Posterior vena cava (tissue), 2 donors: ENCODE results near the gene MAFB. TPM values are rescaled to one million over a fixed set of nuclear protein-coding genes. Genes with fewer than 3 reads are reported as not detected.

ENCODE experiments used
- DNase-seq: peaks from one replicate; pipeline ENCODE4 v3.0.0-alpha.2; 2020; ENCODE audit warnings: low spot score
- intact Hi-C, 2 donors: fragments of 100-400 bp; cut with DNase I; formaldehyde crosslinking; loops; one replicate each; pipeline versions ENCODE4 v1.14.1 to v1.14.2; 2022 to 2023
- total RNA-seq, 2 donors: library from RNA; stranded (reverse); fragmentation: NEBNext Ultra II Directional; extraction: Animal tissue kit (Norgen Biotek cat#: 25700); gene quantifications; one replicate each; pipeline ENCODE4 v1.2.1, GENCODE V29; 2021
- donor health status: DM: yes; HTN: yes; CAD: no.
- donor health status: DM: yes; HTN: yes; CAD: no.

The MAFB gene
- total RNA-seq, 2 donors from 2014 or later, result 34.7 to 54.0 TPM

DNA sequence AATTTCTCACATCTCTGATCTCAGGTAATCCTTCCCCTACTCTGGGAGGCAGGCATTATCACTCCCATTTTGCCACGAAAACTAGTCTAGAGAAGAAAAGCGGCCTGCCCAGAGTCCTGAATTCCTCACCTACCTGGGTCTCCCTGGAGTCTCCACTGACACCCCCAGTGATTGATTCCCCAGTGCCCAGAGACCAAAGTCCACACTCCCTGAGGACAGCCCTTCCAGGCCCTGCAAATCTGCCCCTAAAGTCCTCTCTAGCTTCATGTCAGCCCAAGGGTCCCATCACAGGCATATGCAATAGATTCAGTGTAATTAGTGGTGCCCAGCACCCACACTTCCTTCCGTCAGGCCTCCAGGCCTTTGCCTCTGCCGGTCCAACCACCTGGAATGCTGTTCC lies 47.2 kb downstream of the MAFB start:
- DNase-seq, result no peak
- intact Hi-C loops, result no loop called here

DNA sequence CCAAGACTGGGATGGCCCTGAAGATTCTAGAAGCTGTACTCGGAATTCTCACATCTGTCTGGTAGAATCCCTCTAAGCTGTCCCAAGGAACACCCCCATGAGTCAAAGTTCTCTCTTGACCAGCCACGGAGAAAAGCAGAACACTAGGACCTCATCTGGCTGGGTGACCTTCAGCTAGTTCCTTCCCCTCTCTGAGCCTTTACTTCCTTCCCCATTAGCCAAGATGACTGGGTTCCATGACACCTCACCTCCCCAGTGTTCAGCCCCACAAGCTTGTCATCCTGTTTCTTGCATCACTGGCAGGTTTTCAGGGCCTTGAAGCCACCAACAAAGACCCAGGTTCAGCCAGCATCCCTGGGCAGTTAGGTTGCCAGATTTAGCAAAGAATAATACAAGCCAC lies 47.8 kb downstream of the MAFB start:
- DNase-seq, result no peak
- intact Hi-C loops, result no loop called here

DNA sequence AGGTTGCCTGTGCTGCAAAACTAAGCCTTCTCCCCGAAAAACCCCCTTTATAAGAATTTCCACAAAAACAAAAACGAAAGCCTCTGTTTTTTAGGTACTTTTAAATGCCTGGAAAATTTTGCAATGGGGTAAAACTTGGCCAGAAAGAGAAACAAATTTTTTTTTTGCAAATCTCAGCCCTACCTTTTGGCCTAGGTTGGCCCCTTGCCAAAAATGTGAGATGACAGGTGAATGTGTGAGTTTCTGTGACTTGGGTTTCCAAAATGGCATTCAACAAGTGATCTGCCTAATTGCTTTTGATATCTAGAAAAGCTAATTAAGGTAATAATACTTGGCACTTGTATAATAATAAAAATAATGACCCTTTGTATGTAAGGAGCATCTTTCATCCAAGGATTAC lies 48.4 kb downstream of the MAFB start:
- intact Hi-C loops, result no loop called here
- no peak for DNase-seq

DNA sequence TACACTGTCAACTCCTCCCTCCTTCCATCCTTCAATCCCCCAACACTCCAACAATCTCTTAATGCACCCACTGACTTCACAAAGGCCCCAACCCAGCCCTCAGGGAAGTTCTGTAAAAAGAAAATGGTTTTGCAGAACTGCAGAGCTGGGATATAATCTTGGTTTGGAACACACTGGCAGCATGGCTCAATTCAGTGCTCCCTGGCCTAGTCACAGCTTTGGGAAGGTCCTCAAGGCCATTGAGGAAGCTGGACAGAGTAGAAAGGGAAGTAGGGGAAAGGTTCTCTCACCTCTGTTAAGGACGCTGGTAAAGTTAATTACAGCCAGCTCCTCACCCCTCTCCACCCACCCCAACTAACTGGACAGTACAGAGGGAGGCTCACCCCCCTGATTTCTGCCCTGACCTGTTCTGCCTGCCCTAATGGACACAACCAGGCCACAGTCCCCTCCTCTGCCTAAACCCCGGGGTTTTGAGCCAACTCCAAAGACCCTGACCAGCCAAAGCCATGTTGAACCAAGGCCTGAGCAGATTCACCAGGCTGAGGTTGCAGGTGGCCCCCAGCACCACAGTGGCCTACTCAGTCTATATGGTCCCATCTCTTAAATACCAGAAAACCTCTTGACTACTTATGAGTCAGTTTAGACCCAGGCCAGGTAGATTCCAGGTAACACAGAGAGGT lies 49.2 kb downstream of the MAFB start:
- DNase-seq, result no peak
- intact Hi-C loops, result loop anchor here in 1 of 2 donors (5.0 kb wide), 1 partner anchor 1508 kb away; no protein-coding TSS in a partner anchor

DNA sequence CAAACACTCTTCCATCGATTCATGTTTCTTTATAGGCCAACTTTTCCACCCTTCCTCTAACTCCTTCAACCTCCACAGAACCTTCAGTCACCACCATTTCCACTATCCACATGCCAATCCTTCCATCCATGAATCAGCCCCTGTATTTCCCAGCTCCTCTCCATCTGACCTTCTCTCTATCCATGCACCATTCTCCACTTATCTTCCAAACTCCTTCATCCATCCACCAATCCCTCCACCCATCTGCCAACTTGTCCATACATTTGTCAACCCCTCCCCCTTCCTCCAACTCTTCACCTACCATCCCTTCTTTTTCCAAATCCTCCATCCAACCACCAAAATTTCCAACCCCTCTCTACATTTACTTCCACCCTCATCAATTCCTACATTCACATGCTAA lies 49.9 kb downstream of the MAFB start:
- no peak for DNase-seq

DNA sequence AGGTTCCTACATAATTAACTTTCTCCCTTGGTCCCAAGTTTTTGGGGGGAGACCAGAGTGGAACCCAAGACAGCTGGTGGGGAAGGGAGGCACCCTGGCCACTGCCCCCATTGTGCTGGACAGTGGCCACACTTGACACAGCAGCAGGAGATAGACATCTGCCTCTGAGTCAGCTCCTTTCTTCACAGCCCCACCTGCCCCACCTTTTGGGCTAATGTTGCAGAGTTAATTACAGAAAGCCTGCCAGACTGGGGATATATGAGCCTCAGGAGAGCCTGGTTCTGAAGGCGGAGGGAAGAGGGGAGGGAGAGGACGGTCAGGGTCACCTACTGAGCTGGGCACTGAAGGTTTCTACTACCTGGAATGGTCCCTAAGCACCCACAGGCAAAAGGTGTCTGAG lies 50.6 kb downstream of the MAFB start:
- intact Hi-C loops, result loop anchor here in 1 of 2 donors (5.0 kb wide), 1 partner anchor 1506 kb away; no protein-coding TSS in a partner anchor
- DNase-seq, result no peak

More for the DNA sequence above, 49.9 kb downstream of the MAFB start:
- intact Hi-C loops, result loop anchor here in 1 of 2 donors (5.0 kb wide), 1 partner anchor 1507 kb away; no protein-coding TSS in a partner anchor

DNA sequence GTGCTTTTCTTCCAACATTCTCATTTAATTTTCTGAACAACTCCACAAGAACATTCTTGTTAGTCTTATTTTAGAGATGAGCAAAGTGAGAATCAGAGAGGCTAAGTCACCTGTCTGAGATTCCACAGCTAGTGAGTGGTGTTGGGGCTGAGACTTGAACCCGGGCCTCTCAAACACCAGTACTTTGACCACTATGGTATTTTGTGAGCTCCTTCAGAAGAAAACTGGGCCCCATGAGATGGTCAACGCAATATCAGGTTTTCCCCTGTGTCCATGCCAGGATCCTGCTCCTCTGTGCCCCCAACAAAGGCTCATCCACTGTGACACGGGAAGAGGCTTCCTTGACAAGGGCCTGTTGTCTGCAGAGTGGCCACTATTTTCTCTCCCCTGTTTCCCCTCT lies 51.9 kb downstream of the MAFB start:
- no peak for DNase-seq
- intact Hi-C loops, result loop anchor here in 1 of 2 donors (5.0 kb wide), 1 partner anchor 1505 kb away; no protein-coding TSS in a partner anchor

DNA sequence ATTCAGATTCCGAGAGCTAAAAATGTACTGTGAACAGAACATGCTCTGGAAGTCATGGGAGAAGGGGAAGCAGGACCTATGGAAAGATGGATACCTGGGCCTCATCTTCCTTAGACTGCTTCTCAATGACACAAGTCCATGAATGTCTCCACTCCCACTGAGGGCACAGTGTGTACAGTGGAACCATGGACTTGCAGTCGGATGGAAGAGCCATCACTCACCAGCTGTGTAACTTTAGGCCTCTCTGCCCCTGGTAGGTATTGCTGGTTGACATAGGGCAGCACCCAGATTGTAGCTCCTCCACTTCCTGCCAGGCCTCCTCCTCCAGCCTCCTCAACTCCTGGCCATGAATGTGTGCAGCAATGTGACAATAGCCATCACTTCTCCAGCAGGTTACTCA lies 52.5 kb downstream of the MAFB start:
- DNase-seq, result no peak
- intact Hi-C loops, result loop anchor here in 1 of 2 donors (5.0 kb wide), 1 partner anchor 1504 kb away; no protein-coding TSS in a partner anchor

DNA sequence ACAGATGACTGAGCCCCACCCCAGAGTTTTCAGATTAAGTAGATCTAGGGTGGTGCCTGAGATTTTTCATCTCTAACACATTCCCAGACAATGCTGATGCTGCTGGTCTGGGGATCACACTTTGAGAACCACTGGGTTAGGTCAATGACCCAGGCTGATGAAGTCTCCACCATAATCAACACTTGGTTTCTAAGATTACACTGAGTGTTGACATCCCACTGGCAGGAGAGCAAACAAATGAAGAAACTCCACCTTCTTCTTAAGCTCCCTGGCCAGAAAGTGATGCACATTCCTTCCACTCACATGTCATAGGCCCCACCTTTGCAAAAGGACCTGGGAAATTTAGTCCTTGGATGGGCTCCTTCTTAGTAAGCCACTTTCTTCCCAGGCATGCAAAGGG lies 53.1 kb downstream of the MAFB start:
- intact Hi-C loops, result loop anchor here in 1 of 2 donors (5.0 kb wide), 1 partner anchor 1504 kb away; no protein-coding TSS in a partner anchor
- DNase-seq, result no peak
